ENCODE measurements around the gene PTPRD.
"Not testable (repeated sequence)": the region's sequence is repeated elsewhere in the genome, so short reads cannot be mapped to it uniquely, and the experiment has no call there.

The PTPRD gene

GRCh38 chr9:9469271-9469670 is 1143.5 kb downstream of the PTPRD start:
- Histone ChIP-seq H3K4me1 (ENCODE audit: insufficient read depth, low read length, poor library complexity, severe bottlenecking) (no peaks in the 10 kb centered on the region), H3K27me3 (ENCODE audit: insufficient read depth, low read length, poor library complexity, severe bottlenecking) (no peaks in the 10 kb centered on the region), H3F3A (ENCODE audit: low read depth) (no peaks in the 10 kb centered on the region), H3K9me2 (replicated peaks; ENCODE audit: low read depth, low read length) (no peaks in the 10 kb centered on the region; the same call in 1 of the 2 replicates), H3K9me3 (ENCODE audit: insufficient read depth, low read depth, low read length) (no peaks in the 10 kb centered on the region), H3K4me3 (ENCODE audit: low read length, poor library complexity, severe bottlenecking) (no peak overlapping the region), H2AFZ (ENCODE audit: low read length) (no peak overlapping the region), H3K79me2 (ENCODE audit: insufficient read depth, low read length) (no peaks in the 10 kb centered on the region), H3K36me3 (ENCODE audit: insufficient read depth, low read length) (no peaks in the 10 kb centered on the region), H3K9ac (ENCODE audit: low read depth, low read length, poor library complexity, severe bottlenecking) (no peak overlapping the region), H4K20me1 (ENCODE audit: insufficient read depth, low read length, poor library complexity, severe bottlenecking) (no peaks in the 10 kb centered on the region), H3K4me2 (ENCODE audit: low read depth, low read length, poor library complexity, severe bottlenecking) (no peak overlapping the region)
- no peak for TF ChIP-seq EZH2phosphoT487 (IDR thresholded peaks at IDR 0.05; ENCODE audit: borderline replicate concordance)
- TF ChIP-seq, protein P1, sequence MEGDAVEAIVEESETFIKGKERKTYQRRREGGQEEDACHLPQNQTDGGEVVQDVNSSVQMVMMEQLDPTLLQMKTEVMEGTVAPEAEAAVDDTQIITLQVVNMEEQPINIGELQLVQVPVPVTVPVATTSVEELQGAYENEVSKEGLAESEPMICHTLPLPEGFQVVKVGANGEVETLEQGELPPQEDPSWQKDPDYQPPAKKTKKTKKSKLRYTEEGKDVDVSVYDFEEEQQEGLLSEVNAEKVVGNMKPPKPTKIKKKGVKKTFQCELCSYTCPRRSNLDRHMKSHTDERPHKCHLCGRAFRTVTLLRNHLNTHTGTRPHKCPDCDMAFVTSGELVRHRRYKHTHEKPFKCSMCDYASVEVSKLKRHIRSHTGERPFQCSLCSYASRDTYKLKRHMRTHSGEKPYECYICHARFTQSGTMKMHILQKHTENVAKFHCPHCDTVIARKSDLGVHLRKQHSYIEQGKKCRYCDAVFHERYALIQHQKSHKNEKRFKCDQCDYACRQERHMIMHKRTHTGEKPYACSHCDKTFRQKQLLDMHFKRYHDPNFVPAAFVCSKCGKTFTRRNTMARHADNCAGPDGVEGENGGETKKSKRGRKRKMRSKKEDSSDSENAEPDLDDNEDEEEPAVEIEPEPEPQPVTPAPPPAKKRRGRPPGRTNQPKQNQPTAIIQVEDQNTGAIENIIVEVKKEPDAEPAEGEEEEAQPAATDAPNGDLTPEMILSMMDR (conservative IDR thresholded peaks at IDR 0.05; ENCODE audit: low read length) = no peak

- not testable (repeated sequence) for H3K9ac ChIP-seq (ENCODE audit: low read depth, low read length, poor library complexity, severe bottlenecking); H3K4me3 ChIP-seq (ENCODE audit: low read length, poor library complexity, severe bottlenecking); H3F3A ChIP-seq (ENCODE audit: low read depth); H3K4me2 ChIP-seq (ENCODE audit: low read depth, low read length, poor library complexity, severe bottlenecking); H3K4me1 ChIP-seq (ENCODE audit: insufficient read depth, low read length, poor library complexity, severe bottlenecking); H3K36me3 ChIP-seq (ENCODE audit: insufficient read depth, low read length); H2AFZ ChIP-seq (ENCODE audit: low read length); H3K79me2 ChIP-seq (ENCODE audit: insufficient read depth, low read length); H4K20me1 ChIP-seq (ENCODE audit: insufficient read depth, low read length, poor library complexity, severe bottlenecking); H3K27me3 ChIP-seq (ENCODE audit: insufficient read depth, low read length, poor library complexity, severe bottlenecking); H3K9me2 ChIP-seq (replicated peaks; ENCODE audit: low read depth, low read length); H3K9me3 ChIP-seq (ENCODE audit: insufficient read depth, low read depth, low read length)
These were observed 1170.9 kb downstream of the PTPRD start for GRCh38 chr9:9441874-9442273.

GRCh38 chr9:9437641-9438040 is 1175.2 kb downstream of the PTPRD start:
- H3K4me3 ChIP-seq (ENCODE audit: low read length, poor library complexity, severe bottlenecking) = no peak overlapping the region
- H3K9ac ChIP-seq (ENCODE audit: low read depth, low read length, poor library complexity, severe bottlenecking) = no peak overlapping the region
- no peaks in the 10 kb centered on the region for H3F3A ChIP-seq (ENCODE audit: low read depth)
- no peaks in the 10 kb centered on the region for H3K79me2 ChIP-seq (ENCODE audit: insufficient read depth, low read length)
- no peaks in the 10 kb centered on the region for H3K9me3 ChIP-seq (ENCODE audit: insufficient read depth, low read depth, low read length)
- TF ChIP-seq, protein P1 (conservative IDR thresholded peaks at IDR 0.05; ENCODE audit: low read length) = no peak
- TF ChIP-seq EZH2phosphoT487 (IDR thresholded peaks at IDR 0.05; ENCODE audit: borderline replicate concordance) = no peak
- H3K4me1 ChIP-seq (ENCODE audit: insufficient read depth, low read length, poor library complexity, severe bottlenecking) = no peaks in the 10 kb centered on the region
- no peaks in the 10 kb centered on the region for H3K36me3 ChIP-seq (ENCODE audit: insufficient read depth, low read length)
- H3K27me3 ChIP-seq (ENCODE audit: insufficient read depth, low read length, poor library complexity, severe bottlenecking) = no peaks in the 10 kb centered on the region
- H2AFZ ChIP-seq (ENCODE audit: low read length) = no peak overlapping the region
- H3K9me2 ChIP-seq (replicated peaks; ENCODE audit: low read depth, low read length) = no peaks in the 10 kb centered on the region
- H3K4me2 ChIP-seq (ENCODE audit: low read depth, low read length, poor library complexity, severe bottlenecking) = no peak overlapping the region
- H4K20me1 ChIP-seq (ENCODE audit: insufficient read depth, low read length, poor library complexity, severe bottlenecking) = no peaks in the 10 kb centered on the region

DNA sequence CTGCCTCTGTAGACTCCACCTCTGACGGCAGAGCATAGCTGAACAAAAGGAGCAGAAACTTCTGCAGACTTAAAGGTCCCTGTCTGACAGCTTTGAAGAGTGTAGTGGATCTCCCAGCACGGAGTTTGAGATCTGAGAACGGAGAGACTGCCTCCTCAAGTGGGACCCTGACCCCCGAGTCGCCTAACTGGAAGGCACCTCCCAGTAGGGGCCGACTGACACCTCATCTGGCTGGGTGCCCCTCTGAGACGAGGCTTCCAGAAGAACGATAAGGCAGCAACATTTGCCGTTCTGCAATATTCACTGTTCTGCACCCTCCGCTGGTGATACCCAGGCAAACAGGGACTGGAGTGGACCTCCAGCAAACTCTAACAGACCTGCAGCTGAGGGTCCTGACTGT is 1186.3 kb downstream of the PTPRD start:
- H3K9ac ChIP-seq (ENCODE audit: low read depth, low read length, poor library complexity, severe bottlenecking); H4K20me1 ChIP-seq (ENCODE audit: insufficient read depth, low read length, poor library complexity, severe bottlenecking); H3K79me2 ChIP-seq (ENCODE audit: insufficient read depth, low read length); H3F3A ChIP-seq (ENCODE audit: low read depth); H3K9me3 ChIP-seq (ENCODE audit: insufficient read depth, low read depth, low read length); H3K27me3 ChIP-seq (ENCODE audit: insufficient read depth, low read length, poor library complexity, severe bottlenecking); H3K36me3 ChIP-seq (ENCODE audit: insufficient read depth, low read length); H3K4me3 ChIP-seq (ENCODE audit: low read length, poor library complexity, severe bottlenecking); H3K4me1 ChIP-seq (ENCODE audit: insufficient read depth, low read length, poor library complexity, severe bottlenecking); H2AFZ ChIP-seq (ENCODE audit: low read length); H3K4me2 ChIP-seq (ENCODE audit: low read depth, low read length, poor library complexity, severe bottlenecking); H3K9me2 ChIP-seq (replicated peaks; ENCODE audit: low read depth, low read length): not testable (repeated sequence)

Measured in Loucy (cell line).